ENCODE measurements around the gene PRR19.

Gene PRR19

GRCh38 chr19:42269478-42270345, 32.2 kb upstream of the PRR19 start:
- TF ChIP-seq CTCF (IDR thresholded peaks at IDR 0.05; ENCODE audit: control insufficient read depth, extremely low read depth, insufficient read depth), result no peak
- peak overlapping the region; percentile 57 for H3K4me3 ChIP-seq (ENCODE audit: low read depth, low read length)
- no peak for DNase-seq (ENCODE audit: low read depth)

GRCh38 chr19:42270346-42271044, 31.4 kb upstream of the PRR19 start:
- DNase-seq (ENCODE audit: low read depth), result no peak
- peak overlapping the region; percentile 57 for H3K4me3 ChIP-seq (ENCODE audit: low read depth, low read length)
- no peak for TF ChIP-seq CTCF (IDR thresholded peaks at IDR 0.05; ENCODE audit: control insufficient read depth, extremely low read depth, insufficient read depth)

GRCh38 chr19:42271045-42271419, 30.9 kb upstream of the PRR19 start:
- DNase-seq (ENCODE audit: low read depth), result no peak
- H3K4me3 ChIP-seq (ENCODE audit: low read depth, low read length), result peak overlapping the region; percentile 57
- TF ChIP-seq CTCF (IDR thresholded peaks at IDR 0.05; ENCODE audit: control insufficient read depth, extremely low read depth, insufficient read depth), result no peak

- TF ChIP-seq CTCF (IDR thresholded peaks at IDR 0.05; ENCODE audit: control insufficient read depth, extremely low read depth, insufficient read depth), result no peak
- DNase-seq (ENCODE audit: low read depth), result no peak
- no peak overlapping the region for H3K4me3 ChIP-seq (ENCODE audit: low read depth, low read length)
These were observed 29.9 kb upstream of the PRR19 start for GRCh38 chr19:42271861-42272534.

- no peak overlapping the region for H3K4me3 ChIP-seq (ENCODE audit: low read depth, low read length)
- DNase-seq (ENCODE audit: low read depth), result no peak
- no peak for TF ChIP-seq CTCF (IDR thresholded peaks at IDR 0.05; ENCODE audit: control insufficient read depth, extremely low read depth, insufficient read depth)
These were observed 29.4 kb upstream of the PRR19 start for GRCh38 chr19:42272535-42272897.

- no peak for DNase-seq (ENCODE audit: low read depth)
- no peak overlapping the region for H3K4me3 ChIP-seq (ENCODE audit: low read depth, low read length)
- no peak for TF ChIP-seq CTCF (IDR thresholded peaks at IDR 0.05; ENCODE audit: control insufficient read depth, extremely low read depth, insufficient read depth)
These were observed 28.9 kb upstream of the PRR19 start for GRCh38 chr19:42272989-42273406.
